ENCODE data around the gene TMPRSS5. TPM values are rescaled to one million over a fixed set of nuclear protein-coding genes. Genes with fewer than 3 reads are reported as not detected.

TMPRSS5 gene
- total RNA-seq, 1 experiment from 2014 or later: 0.71 TPM

DNA sequence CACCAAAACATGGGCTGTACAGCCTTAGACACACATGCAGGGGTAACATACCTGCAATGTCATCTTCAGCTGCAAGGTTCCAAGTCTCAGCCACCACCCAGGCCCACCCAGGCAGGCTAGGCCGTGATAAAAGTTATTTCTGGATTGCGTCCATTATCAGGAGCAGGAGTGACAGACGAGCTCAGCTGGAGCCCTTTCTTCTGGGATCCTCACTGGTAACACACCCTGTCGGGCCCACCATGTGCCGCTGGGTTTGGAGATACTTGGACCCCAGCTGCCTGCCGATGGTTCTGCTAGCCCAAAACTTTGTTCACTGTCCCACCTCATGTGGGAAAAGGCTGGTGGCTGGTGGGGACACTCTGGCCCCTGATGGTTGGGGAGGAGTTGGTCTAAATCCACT lies 24.8 kb downstream of the TMPRSS5 start:
- H3K4me3 ChIP-seq (replicated peaks in 1 of 2; ENCODE audit: low read depth in 1 of 2, low read length in 2 of 2): no peak overlapping the region
- H4K20me1 ChIP-seq (ENCODE audit: insufficient read depth): no peaks in the 10 kb centered on the region
- no peaks in the 10 kb centered on the region for H3K36me3 ChIP-seq (ENCODE audit: control insufficient read depth in 1 of 2, insufficient read depth in 2 of 2, low read length in 2 of 2)
- RAD21 ChIA-PET (ENCODE audit: low non-redundant PET in 1 of 2, low total read pairs in 2 of 2, uncharacterized antibody in 2 of 2, unreplicated experiment in 2 of 2): no interaction called here
- CTCF ChIA-PET: no interaction called here
- BruUV-seq (replicated peaks): no TSS peak
- POLR2A ChIA-PET: no interaction called here
- H3K27me3 ChIP-seq (ENCODE audit: insufficient read depth, low read length): no peaks in the 10 kb centered on the region
- H3K9me2 ChIP-seq (ENCODE audit: insufficient read depth): no peaks in the 10 kb centered on the region
- no peaks in the 10 kb centered on the region; a peak in 1 of 4 replicates for H3K4me1 ChIP-seq (ENCODE audit: control insufficient read depth in 1 of 2, insufficient read depth in 2 of 2, low read length in 2 of 2)
- intact Hi-C loops (cut with micrococcal nuclease): no loop called here
- DNase-seq (ENCODE audit: low read depth, low spot score): no peak
- no peaks in the 10 kb centered on the region for H3K79me2 ChIP-seq (ENCODE audit: insufficient read depth, low read length)
- H3K9me3 ChIP-seq (ENCODE audit: control insufficient read depth in 1 of 2, insufficient read depth in 1 of 2, low read depth in 1 of 2, low read length in 2 of 2): no peaks in the 10 kb centered on the region
- H2AFZ ChIP-seq (ENCODE audit: low read depth, low read length, poor library complexity, severe bottlenecking): no peak overlapping the region
- TF ChIP-seq POLR2A (IDR thresholded peaks at IDR 0.05; ENCODE audit: borderline replicate concordance, extremely low read depth, insufficient read depth, insufficient read length): no peak
- TF ChIP-seq EGR1 (IDR thresholded peaks at IDR 0.05; ENCODE audit: low read depth): no peak
- TF ChIP-seq EZH2 (IDR thresholded peaks at IDR 0.05): no peak
- TF ChIP-seq, protein P1, sequence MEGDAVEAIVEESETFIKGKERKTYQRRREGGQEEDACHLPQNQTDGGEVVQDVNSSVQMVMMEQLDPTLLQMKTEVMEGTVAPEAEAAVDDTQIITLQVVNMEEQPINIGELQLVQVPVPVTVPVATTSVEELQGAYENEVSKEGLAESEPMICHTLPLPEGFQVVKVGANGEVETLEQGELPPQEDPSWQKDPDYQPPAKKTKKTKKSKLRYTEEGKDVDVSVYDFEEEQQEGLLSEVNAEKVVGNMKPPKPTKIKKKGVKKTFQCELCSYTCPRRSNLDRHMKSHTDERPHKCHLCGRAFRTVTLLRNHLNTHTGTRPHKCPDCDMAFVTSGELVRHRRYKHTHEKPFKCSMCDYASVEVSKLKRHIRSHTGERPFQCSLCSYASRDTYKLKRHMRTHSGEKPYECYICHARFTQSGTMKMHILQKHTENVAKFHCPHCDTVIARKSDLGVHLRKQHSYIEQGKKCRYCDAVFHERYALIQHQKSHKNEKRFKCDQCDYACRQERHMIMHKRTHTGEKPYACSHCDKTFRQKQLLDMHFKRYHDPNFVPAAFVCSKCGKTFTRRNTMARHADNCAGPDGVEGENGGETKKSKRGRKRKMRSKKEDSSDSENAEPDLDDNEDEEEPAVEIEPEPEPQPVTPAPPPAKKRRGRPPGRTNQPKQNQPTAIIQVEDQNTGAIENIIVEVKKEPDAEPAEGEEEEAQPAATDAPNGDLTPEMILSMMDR (IDR thresholded peaks at IDR 0.05 in 2 of 3, conservative IDR thresholded peaks at IDR 0.05 in 1 of 3; ENCODE audit: borderline replicate concordance in 1 of 3, insufficient read depth in 1 of 3, low read depth in 2 of 3, low read length in 2 of 3): no peak
- TF ChIP-seq JUND (IDR thresholded peaks at IDR 0.05): no peak
- TF ChIP-seq YY1 (IDR thresholded peaks at IDR 0.05; ENCODE audit: extremely low read depth, insufficient replicate concordance, low read depth, low read length): no peak
- no peak for TF ChIP-seq CEBPB (IDR thresholded peaks at IDR 0.05; ENCODE audit: low read depth)
- TF ChIP-seq, protein P2, sequence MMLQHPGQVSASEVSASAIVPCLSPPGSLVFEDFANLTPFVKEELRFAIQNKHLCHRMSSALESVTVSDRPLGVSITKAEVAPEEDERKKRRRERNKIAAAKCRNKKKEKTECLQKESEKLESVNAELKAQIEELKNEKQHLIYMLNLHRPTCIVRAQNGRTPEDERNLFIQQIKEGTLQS (IDR thresholded peaks at IDR 0.05): no peak
- TF ChIP-seq SRF (IDR thresholded peaks at IDR 0.05; ENCODE audit: low read depth): no peak
- no peak overlapping the region for H3K9ac ChIP-seq (ENCODE audit: low read length)
- H3K27ac ChIP-seq (ENCODE audit: low read depth, low read length): no peak overlapping the region
- no peak overlapping the region for H3K4me2 ChIP-seq (ENCODE audit: low read length)
- ATAC-seq: no peak

DNA sequence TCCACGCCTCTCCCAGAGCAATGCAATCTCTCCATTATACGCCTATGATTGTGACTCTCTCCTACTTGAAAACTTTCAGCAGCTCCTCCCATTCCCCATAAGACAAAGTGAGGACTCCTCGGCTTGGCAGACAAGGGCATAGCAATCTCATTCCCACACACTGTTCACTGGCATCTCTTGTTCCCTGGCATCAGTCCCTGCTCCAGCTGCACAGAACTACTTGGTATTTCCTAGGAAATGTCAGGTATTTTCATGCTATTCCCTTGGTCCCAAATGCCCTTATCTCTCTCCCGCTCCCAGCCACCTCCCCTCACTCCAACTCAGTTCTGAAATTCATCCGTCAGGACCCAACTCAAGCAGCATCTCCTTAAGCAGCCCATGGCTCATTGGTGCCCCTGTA lies 28.4 kb downstream of the TMPRSS5 start:
- H3K4me1 ChIP-seq (ENCODE audit: control insufficient read depth in 1 of 2, insufficient read depth in 2 of 2, low read length in 2 of 2): no peaks in the 10 kb centered on the region; a peak in 2 of 4 replicates
- DNase-seq (ENCODE audit: low read depth, low spot score) (no peak), ATAC-seq (no peak)
- intact Hi-C loops (cut with micrococcal nuclease): no loop called here
- no peaks in the 10 kb centered on the region for H3K27me3 ChIP-seq (ENCODE audit: insufficient read depth, low read length)
- H3K4me2 ChIP-seq (ENCODE audit: low read length): no peak overlapping the region
- no peak overlapping the region for H2AFZ ChIP-seq (ENCODE audit: low read depth, low read length, poor library complexity, severe bottlenecking)
- H3K36me3 ChIP-seq (ENCODE audit: control insufficient read depth in 1 of 2, insufficient read depth in 2 of 2, low read length in 2 of 2): no peaks in the 10 kb centered on the region
- CTCF ChIA-PET: no interaction called here
- no peaks in the 10 kb centered on the region for H3K9me3 ChIP-seq (ENCODE audit: control insufficient read depth in 1 of 2, insufficient read depth in 1 of 2, low read depth in 1 of 2, low read length in 2 of 2)
- no peaks in the 10 kb centered on the region for H3K9me2 ChIP-seq (ENCODE audit: insufficient read depth)
- no peak overlapping the region for H3K27ac ChIP-seq (ENCODE audit: low read depth, low read length)
- H4K20me1 ChIP-seq (ENCODE audit: insufficient read depth): no peaks in the 10 kb centered on the region
- no peaks in the 10 kb centered on the region for H3K79me2 ChIP-seq (ENCODE audit: insufficient read depth, low read length)
- POLR2A ChIA-PET: no interaction called here
- no TSS peak for BruUV-seq (replicated peaks)
- H3K4me3 ChIP-seq (replicated peaks in 1 of 2; ENCODE audit: low read depth in 1 of 2, low read length in 2 of 2): no peak overlapping the region
- RAD21 ChIA-PET (ENCODE audit: low non-redundant PET in 1 of 2, low total read pairs in 2 of 2, uncharacterized antibody in 2 of 2, unreplicated experiment in 2 of 2): no interaction called here
- no peak overlapping the region for H3K9ac ChIP-seq (ENCODE audit: low read length)
- TF ChIP-seq ELF1 (IDR thresholded peaks at IDR 0.05; ENCODE audit: borderline replicate concordance, low read depth): no peak
- TF ChIP-seq, protein P3, sequence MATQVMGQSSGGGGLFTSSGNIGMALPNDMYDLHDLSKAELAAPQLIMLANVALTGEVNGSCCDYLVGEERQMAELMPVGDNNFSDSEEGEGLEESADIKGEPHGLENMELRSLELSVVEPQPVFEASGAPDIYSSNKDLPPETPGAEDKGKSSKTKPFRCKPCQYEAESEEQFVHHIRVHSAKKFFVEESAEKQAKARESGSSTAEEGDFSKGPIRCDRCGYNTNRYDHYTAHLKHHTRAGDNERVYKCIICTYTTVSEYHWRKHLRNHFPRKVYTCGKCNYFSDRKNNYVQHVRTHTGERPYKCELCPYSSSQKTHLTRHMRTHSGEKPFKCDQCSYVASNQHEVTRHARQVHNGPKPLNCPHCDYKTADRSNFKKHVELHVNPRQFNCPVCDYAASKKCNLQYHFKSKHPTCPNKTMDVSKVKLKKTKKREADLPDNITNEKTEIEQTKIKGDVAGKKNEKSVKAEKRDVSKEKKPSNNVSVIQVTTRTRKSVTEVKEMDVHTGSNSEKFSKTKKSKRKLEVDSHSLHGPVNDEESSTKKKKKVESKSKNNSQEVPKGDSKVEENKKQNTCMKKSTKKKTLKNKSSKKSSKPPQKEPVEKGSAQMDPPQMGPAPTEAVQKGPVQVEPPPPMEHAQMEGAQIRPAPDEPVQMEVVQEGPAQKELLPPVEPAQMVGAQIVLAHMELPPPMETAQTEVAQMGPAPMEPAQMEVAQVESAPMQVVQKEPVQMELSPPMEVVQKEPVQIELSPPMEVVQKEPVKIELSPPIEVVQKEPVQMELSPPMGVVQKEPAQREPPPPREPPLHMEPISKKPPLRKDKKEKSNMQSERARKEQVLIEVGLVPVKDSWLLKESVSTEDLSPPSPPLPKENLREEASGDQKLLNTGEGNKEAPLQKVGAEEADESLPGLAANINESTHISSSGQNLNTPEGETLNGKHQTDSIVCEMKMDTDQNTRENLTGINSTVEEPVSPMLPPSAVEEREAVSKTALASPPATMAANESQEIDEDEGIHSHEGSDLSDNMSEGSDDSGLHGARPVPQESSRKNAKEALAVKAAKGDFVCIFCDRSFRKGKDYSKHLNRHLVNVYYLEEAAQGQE (IDR thresholded peaks at IDR 0.05; ENCODE audit: low read depth): no peak
- TF ChIP-seq, protein P4, sequence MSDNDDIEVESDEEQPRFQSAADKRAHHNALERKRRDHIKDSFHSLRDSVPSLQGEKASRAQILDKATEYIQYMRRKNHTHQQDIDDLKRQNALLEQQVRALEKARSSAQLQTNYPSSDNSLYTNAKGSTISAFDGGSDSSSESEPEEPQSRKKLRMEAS (IDR thresholded peaks at IDR 0.05): no peak
- TF ChIP-seq, protein P5, sequence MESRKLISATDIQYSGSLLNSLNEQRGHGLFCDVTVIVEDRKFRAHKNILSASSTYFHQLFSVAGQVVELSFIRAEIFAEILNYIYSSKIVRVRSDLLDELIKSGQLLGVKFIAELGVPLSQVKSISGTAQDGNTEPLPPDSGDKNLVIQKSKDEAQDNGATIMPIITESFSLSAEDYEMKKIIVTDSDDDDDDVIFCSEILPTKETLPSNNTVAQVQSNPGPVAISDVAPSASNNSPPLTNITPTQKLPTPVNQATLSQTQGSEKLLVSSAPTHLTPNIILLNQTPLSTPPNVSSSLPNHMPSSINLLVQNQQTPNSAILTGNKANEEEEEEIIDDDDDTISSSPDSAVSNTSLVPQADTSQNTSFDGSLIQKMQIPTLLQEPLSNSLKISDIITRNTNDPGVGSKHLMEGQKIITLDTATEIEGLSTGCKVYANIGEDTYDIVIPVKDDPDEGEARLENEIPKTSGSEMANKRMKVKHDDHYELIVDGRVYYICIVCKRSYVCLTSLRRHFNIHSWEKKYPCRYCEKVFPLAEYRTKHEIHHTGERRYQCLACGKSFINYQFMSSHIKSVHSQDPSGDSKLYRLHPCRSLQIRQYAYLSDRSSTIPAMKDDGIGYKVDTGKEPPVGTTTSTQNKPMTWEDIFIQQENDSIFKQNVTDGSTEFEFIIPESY (IDR thresholded peaks at IDR 0.05; ENCODE audit: extremely low read depth, insufficient replicate concordance, low read length): no peak
- TF ChIP-seq SIN3A (IDR thresholded peaks at IDR 0.05; ENCODE audit: low read depth): no peak
- TF ChIP-seq EZH2 (IDR thresholded peaks at IDR 0.05): no peak
- no peak for TF ChIP-seq JUND (IDR thresholded peaks at IDR 0.05)
